Kidney (tissue), 14 donors: Measurements from ENCODE around the gene FUT3. TPM values are rescaled to one million over a fixed set of nuclear protein-coding genes. Genes with fewer than 3 reads are reported as not detected.

Experiments used
- DNase-seq, 5 donors: peaks; one replicate each; pipeline ENCODE4 v3.0.0-alpha.2; 2013 to 2020
- FAIRE-seq: peaks from 2 replicates; lab custom pipeline; 2012; peaks lifted over from hg19 to GRCh38; lab: Jason Lieb, UNC
- H3K27ac ChIP-seq, 2 donors: one replicate each; pipeline ENCODE4 v1.7.0; 2013; ENCODE audit warnings: low read depth in 2 of 2, low read length in 2 of 2, inconsistent platforms in 1 of 2
- H3K27me3 ChIP-seq: one replicate; pipeline ENCODE4 v1.7.1; 2013; ENCODE audit warnings: low read length, inconsistent platforms; ENCODE audit not compliant: control insufficient read depth, insufficient read depth
- H3K36me3 ChIP-seq, 3 donors: one replicate each; pipeline versions ENCODE4 v1.7.0 to v1.7.1; 2013; ENCODE audit warnings: low read length in 3 of 3, control low read depth in 1 of 3, inconsistent platforms in 1 of 3; ENCODE audit not compliant: insufficient read depth in 3 of 3, control insufficient read depth in 2 of 3
- H3K4me1 ChIP-seq, 3 donors: one replicate each; pipeline versions ENCODE4 v1.7.0 to v1.7.1; 2013; ENCODE audit warnings: low read length in 3 of 3, inconsistent platforms in 1 of 3, low read depth in 1 of 3; ENCODE audit not compliant: control insufficient read depth in 2 of 3, insufficient read depth in 2 of 3
- H3K4me3 ChIP-seq, 3 donors: one replicate each; pipeline versions ENCODE4 v1.7.0 to v1.8.1; 2013; ENCODE audit warnings: low read length in 3 of 3, control low read depth in 1 of 3, inconsistent platforms in 1 of 3
- H3K9ac ChIP-seq, 3 donors: one replicate each; pipeline versions ENCODE4 v1.7.0 to v1.7.1; 2013; ENCODE audit warnings: low read length in 3 of 3, control low read depth in 1 of 3, inconsistent platforms in 1 of 3
- H3K9me3 ChIP-seq, 3 donors: one replicate each; pipeline versions ENCODE4 v1.7.0 to v1.7.1; 2013; ENCODE audit warnings: low read length in 3 of 3, control low read depth in 1 of 3, inconsistent platforms in 1 of 3; ENCODE audit not compliant: control insufficient read depth in 2 of 3, insufficient read depth in 1 of 3
- intact Hi-C: fragments of 100-400 bp; cut with DNase I; formaldehyde crosslinking; loops from one replicate; pipeline ENCODE4 v1.11.1; 2022
- polyA plus RNA-seq: library from polyadenylated mRNA; stranded (reverse); fragments of 350-450 nt; fragmentation: Illumina TruSeq; extraction: RNeasy Lipid Tissue Mini Kit (QIAGEN cat#74804); gene quantifications from one replicate; pipeline ENCODE4 v1.2.3, GENCODE V29; 2014; ENCODE audit warnings: low read depth, low replicate concordance; ENCODE audit not compliant: insufficient read depth
- total RNA-seq: library from RNA; stranded (reverse); fragmentation: NEBNext Ultra II Directional; extraction: Animal tissue kit (Norgen Biotek cat#: 25700); gene quantifications from one replicate; pipeline ENCODE4 v1.2.1, GENCODE V29; 2021
- TF ChIP-seq, protein P1 (sequence below): IDR thresholded peaks from 3 replicates; pipeline ENCODE4 v1.5.1; 2012; ENCODE audit warnings: mild to moderate bottlenecking, moderate library complexity, borderline replicate concordance; ENCODE audit not compliant: insufficient read depth; ENCODE audit errors: extremely low read depth
- donor health status: control.
- donor health status: control.
- donor health status: control.
- donor health status: control.
- donor health status: control.
- donor health status: DM: yes; HTN: yes; CAD: no.
- donor health status: Normal renal cell carcinoma (clear cell type).

FUT3 gene
- total and polyA plus RNA-seq, 2 donors from 2014 or later: 3.0 to 6.5 TPM

- Histone ChIP-seq H3K36me3 (no peaks in the 10 kb centered on the region), H3K9me3 (no peaks in the 10 kb centered on the region), H3K27me3 (no peaks in the 10 kb centered on the region), H3K27ac (no peak overlapping the region), H3K9ac (no peak overlapping the region), H3K4me3 (no peak overlapping the region), H3K4me1 (peaks cover 0 to 5% (median 4%) of the 10 kb centered on the region in 3 donors)
- TF ChIP-seq, protein P1, sequence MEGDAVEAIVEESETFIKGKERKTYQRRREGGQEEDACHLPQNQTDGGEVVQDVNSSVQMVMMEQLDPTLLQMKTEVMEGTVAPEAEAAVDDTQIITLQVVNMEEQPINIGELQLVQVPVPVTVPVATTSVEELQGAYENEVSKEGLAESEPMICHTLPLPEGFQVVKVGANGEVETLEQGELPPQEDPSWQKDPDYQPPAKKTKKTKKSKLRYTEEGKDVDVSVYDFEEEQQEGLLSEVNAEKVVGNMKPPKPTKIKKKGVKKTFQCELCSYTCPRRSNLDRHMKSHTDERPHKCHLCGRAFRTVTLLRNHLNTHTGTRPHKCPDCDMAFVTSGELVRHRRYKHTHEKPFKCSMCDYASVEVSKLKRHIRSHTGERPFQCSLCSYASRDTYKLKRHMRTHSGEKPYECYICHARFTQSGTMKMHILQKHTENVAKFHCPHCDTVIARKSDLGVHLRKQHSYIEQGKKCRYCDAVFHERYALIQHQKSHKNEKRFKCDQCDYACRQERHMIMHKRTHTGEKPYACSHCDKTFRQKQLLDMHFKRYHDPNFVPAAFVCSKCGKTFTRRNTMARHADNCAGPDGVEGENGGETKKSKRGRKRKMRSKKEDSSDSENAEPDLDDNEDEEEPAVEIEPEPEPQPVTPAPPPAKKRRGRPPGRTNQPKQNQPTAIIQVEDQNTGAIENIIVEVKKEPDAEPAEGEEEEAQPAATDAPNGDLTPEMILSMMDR: no peak
- FAIRE-seq (no peak), DNase-seq (no peak)
- intact Hi-C loops: no loop called here
Observed at GRCh38 chr19:5882421-5882968, 31.2 kb upstream of the FUT3 start.

- Histone ChIP-seq H3K36me3 (no peaks in the 10 kb centered on the region), H3K9ac (no peak overlapping the region), H3K27ac (no peak overlapping the region), H3K4me1 (peaks cover 0 to 5% (median 4%) of the 10 kb centered on the region in 3 donors), H3K9me3 (no peaks in the 10 kb centered on the region), H3K4me3 (no peak overlapping the region), H3K27me3 (no peaks in the 10 kb centered on the region)
- FAIRE-seq (no peak), DNase-seq (peak in 4 of 5 donors; percentile 58 to 72 (median 68))
- TF ChIP-seq, protein P1: no peak
- intact Hi-C loops: no loop called here
Observed at GRCh38 chr19:5881543-5882299, 30.5 kb upstream of the FUT3 start.

DNA sequence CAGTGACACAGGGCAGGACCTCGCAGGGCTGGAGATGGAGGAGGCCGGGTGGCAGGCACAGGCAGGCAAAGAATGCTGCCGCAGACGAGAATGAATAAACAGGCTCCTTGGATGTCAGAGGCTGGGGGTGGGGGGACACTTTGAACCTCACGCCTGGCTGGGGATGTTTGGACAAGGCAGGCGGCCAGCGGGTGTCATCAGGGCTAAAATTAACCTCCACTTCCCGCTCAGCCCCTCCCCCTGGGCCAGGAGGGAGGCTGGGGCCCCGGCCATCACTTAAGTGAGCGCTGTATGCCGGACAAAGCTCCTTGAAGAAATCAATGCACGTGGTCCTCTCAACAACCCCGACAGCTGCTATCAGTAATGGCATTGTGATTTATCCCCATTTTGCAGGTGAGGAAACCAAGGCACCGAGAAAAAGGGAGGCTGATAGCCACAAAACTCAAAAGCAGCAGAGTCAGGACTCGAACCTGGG lies 29.4 kb upstream of the FUT3 start:
- Histone ChIP-seq H3K4me3 (peak overlapping the region in 1 of 3 donors; percentile 13), H3K27me3 (no peaks in the 10 kb centered on the region), H3K27ac (peak overlapping the region; percentile 72 to 83), H3K4me1 (peaks cover 0 to 7% (median 5%) of the 10 kb centered on the region in 3 donors), H3K36me3 (no peaks in the 10 kb centered on the region), H3K9me3 (no peaks in the 10 kb centered on the region), H3K9ac (peak overlapping the region in 1 of 3 donors; percentile 16)
- DNase-seq (peak; percentile 75 to 91 (median 87)), FAIRE-seq (no peak)
- TF ChIP-seq, protein P1: no peak
- intact Hi-C loops: no loop called here
